ENCODE data around the gene GLYATL1B.
"Not testable (repeated sequence)": the region's sequence is repeated elsewhere in the genome, so short reads cannot be mapped to it uniquely, and the experiment has no call there.

GLYATL1B gene

DNA sequence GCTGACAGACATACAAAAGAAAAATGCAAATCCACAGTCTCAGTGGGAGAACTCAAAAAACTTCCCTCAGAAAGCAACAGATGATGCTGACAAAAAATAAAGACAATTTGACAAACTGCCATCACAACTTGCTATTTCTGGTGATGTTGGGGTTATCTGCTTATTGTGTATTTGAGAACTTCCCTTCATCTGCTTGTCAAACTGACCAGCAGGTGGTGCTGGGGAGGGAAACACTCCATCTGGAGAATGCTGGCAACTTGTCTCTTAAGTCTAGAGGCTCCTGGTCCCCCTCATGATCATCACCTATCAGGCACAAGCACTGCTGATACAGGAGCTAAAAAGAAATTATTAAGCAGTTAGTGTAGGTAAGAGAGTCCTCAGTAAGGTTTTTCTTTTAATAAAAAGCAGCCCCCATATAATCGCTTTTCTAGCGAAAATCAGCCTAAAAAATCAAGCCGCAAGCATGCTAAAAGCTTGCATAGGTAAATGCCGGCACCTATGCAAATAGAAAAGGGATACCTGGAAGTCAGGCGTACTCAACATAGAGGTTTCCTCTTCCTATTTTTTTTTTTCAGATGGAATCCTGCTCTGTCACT, 11.1 kb downstream of the GLYATL1B start:
- FAIRE-seq = no peak

DNA sequence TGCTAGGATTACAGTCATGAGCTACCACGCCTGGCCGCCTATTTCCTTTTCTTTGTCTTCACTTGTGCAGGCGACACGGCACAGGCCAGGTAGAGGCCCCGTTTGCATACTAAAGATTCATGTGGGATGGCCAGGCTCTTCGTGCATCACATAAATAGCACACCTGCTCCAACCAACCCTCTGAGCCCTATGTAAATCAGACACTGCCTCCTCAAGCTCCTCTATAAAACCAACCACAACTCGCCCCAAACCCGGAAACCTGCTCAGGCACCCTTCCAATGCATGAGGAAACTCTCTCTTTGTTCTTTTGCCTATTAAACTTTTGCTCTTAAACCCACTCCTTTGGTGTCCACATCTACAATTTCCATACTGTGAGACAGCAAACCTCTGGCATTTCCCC, 11.8 kb downstream of the GLYATL1B start:
- not testable (repeated sequence) for FAIRE-seq

DNA sequence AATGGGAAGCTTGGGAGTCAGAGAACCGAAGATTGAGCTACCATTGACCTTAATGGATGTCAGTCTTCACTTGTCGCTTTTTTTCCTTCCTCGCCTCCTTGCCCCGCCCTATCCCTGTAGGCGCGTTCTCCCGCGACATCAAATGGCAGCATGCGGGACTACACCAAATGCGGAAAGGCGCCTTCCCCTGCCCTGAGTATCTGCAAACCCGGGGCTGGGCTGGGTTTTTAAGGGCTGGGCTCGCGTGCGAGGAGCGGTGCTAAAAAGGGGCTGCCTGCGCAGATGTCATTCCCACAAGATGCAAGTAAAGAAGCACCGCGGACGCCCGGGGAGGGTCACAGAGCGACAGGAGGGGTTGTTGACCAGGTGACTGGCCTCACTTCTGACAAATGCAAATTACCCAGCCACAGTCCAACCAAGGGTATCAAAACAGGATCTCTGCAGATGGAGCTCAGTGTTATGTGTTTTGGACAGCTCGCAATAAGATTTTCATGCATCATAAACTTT, 16.2 kb downstream of the GLYATL1B start:
- no peak for FAIRE-seq

DNA sequence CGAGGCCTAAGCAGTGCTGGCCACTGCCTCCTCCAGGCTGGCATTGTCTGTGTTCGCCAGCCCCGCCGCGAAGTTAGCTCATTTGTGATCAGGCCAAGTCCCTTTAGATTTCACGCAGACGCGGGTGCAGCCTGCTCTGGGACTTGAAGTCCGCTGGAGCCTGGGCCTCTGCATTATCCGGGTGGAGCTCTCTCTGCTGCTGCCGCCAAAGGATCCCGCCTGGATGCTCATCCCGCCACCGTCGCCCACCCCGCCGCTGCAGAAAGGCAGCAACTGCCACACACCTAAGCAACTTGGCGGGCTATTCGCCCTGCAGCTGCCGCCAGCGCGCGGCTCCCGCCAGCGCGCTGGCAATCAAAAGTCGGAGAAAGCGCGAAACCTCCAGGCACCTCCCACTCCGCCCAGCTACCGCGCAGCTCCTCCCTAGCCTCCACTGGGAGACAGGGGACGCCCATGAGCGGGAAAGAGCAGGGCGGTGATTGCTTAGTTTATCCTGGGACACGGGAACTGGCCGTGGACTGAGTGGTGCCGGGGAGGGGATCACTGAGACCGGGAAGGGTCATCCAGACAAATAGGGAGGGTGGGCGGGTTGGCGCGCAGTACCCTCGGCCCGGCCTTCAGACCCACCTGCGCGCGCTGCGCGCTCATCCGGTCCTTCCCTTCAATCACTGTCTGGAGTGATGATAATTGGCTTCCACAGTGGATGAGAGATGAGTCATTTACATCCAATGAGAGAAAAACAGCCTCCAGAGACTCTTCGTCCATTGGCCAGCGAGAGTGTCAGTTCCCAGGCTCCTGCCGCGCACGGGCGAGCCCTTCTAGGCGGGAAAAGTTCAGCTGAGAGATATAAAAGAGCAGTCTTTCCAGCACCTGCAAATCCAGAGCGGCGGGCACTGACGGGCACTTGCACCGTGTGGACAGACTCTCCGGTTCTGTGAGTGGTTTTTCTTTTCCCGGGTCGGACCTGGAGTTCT, 20.5 kb downstream of the GLYATL1B start, which contains the start of gene FAM111B:
Gene FAM111B (plus strand): TSS at position 875 of the 974 bp plus-strand sequence. CDS start 2,389 bp downstream, outside the sequence.
- no peak for FAIRE-seq

DNA sequence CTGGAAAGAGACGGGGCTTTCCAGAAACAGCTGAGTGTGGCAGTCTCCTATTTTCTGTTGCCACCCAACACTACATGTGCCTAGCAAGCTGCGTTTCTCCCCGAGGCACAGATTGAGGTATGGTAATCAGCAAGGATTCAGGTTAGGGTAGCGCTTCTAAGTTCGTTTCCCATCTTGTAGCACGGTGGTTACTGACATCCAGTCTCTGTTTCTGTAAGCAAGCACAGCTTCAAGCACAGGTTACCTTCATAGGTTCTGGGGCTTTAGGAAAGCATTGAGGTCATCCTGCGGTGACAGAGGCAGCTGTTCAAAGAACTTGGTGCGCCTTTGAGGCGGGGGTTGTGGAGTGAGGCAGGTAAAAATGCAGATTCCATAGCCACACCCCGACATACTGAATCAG, 21.6 kb downstream of the GLYATL1B start:
- not testable (repeated sequence) for FAIRE-seq

DNA sequence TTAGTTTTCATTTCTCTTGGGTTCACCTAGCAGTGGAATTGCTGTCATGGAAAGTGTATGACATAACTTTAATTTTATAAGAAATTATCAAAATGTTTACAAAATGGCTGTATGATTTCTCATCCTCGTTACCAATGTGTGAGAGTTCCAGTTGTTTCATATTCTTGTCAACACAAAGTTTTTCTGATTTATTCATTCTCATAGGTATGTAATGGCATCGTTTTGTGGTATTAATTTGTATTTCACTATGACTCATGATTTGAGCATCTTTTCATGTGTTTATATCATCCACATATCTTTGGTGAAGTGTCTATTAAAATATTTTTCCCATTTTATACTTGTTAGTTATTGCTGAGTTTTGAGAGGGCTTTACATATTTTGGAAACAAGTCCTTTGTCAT, 26.4 kb downstream of the GLYATL1B start:
- FAIRE-seq = no peak

DNA sequence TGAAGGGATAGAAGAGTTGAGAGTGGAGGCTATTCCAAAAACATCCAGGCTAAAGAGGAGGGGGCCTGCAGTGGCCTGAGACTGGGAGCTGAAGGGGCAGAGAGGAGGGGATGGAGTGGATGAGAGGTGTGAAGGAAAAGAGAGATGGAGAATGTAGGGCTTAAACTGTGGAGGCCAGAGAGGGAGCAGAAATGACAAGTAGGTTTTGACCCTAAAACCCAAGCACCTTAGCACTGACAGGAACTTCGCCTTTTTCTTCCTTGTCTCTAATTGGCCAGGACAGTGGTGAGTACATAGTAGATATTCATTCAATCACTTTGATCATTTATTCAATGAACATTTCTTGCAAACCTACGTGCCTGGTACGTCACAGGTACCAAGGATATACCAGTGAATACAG, 28.2 kb downstream of the GLYATL1B start:
- no peak for FAIRE-seq

DNA sequence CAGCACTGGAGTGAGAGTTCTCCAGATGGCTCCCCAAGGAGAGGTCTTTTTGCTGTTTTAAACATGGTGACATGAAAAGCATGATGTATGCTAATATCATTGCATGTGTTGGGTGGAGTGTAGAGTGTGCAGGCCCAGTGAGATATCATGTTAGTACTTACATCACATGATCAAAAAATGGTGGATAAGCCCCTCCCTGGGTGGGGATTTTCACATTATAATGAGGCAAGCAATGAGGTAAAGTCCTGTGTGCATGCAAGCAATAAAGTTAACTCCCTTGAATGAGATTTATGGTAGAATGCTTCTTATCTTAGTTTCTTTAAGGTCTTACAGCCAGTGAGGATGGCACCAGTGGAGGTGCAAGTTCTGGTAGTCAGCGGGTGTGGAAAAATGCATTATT, 29.4 kb downstream of the GLYATL1B start:
- FAIRE-seq = no peak

DNA sequence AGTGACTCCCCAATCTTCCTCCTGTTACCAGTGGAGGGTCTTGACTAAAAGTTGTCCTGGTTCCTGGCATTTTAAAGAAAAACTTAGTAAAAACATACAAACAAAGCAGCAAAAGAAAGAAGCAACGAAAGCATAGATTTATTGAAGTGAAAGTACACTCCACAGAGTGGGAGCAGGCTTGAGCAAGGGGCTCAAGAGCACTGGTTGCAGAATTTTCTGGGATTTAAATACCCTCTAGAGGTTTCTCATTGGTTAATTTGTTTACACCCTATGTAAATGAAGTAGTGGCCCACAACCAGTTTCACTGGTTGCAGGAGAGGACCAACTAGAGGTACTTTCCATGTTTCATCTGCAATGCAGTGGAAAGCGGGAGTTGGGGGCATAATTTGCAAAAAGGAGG, 31.7 kb downstream of the GLYATL1B start:
- FAIRE-seq = no peak

DNA sequence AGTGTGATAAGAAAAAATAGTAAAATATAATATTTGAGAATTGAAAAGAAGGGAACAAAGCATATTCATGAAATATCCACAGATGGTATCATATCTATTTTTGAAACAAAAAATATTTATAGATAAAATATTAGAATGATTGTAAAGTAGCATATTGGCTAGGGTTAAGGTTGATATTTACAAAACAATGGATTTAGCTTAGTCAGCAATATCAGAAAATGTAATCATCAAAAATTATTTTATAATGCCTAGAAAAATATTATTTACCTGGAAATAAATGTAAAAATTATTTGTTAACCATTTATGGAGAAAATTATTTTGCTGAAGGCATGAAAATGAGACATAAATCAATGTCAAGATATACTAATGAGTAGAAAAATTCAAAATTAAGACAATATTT, 33.7 kb downstream of the GLYATL1B start:
- no peak for FAIRE-seq

DNA sequence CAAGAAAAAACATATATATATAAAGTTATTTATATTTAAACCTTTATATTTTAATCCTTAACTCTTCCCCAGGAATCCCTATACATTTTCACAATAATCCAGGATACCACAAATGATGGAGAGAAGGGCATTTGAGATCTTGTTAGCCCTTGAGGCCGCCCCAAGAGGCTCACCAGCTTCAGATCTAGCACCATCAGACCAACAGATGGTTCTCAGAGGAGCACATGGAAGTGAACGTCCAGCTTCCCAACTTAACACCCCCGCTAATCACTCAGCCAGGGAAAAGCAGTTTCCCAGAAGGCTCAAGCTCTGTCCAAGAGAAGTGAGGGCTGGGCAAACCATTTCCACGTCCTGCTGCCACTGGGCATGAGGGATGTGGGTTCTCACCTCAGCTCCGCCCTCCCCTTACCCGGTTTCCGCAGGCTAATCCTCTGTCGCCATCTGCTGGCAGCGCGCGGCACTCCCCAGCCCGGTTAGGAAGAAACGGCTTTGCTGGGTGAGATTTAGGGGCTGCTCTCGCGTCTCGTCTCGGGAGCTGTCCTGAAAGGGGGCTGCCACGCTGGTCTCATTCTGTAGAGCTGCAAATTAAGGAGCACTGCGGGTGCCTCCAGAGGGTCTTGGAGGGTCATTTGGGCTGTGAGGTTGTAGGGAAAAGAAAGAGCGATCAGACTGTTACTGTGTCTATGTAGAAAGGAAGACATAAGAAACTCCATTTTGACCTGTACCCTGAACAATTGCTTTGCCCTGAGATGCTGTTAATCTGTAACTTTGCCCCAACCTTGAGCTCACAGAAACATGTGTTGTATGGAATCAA, 49.7 kb downstream of the GLYATL1B start:
- no peak for FAIRE-seq

DNA sequence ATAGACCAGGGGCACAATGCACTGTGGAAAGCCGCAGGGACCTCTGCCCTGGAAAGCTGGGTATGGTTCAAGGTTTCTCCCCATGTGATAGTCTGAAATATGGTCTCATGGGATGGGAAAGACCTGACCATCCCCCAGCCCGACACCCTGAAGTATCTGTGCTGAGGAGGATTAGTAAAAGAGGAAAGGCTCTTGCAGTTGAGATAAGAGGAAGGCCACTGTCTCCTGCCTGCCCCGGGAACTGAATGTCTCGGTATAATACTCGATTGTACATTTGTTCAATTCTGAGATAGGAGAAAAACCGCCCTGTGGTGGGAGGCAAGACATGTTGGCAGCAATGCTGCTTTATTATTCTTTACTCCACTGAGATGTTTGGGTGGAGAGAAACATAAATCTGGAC, 50.4 kb downstream of the GLYATL1B start:
- not testable (repeated sequence) for FAIRE-seq

DNA sequence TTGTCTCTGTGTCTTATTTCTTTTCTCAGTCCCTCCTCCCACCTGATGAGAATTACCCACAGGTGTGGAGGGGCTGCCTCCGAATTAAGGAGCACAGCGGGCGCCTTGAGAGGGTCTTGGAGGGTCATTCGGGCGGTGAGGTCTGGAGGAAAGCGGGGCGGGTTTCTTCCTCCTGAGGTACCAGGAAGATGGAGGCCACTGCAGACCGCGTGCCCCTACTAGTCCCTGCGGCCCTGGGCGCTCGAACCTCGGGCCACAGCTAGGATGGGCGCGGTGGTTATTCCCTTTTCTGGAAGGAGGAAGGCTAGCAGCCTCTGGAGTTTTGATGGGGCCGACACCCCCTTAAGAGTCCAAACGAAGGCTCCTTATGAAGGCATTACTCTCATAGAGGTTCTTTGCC, 51.1 kb downstream of the GLYATL1B start:
- no peak for FAIRE-seq

DNA sequence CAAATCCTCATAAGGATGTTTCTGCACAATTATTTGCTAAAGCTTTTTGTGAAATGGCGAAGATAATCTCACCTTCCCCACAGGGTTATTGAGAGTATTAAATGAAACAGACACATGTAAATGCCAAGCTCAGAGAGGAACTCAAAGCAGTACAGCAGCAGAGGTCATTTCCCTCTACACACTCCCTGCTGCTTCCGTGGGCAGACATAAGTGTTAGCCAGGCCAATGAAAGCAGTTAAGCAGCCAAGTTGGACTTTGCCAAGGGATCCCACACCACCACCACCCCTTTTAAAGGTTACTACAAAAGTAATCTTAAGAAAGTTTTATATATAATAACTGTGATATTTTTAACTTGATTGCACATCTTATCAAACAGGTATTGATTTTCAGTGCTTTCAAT, 52.5 kb downstream of the GLYATL1B start:
- FAIRE-seq = no peak

DNA sequence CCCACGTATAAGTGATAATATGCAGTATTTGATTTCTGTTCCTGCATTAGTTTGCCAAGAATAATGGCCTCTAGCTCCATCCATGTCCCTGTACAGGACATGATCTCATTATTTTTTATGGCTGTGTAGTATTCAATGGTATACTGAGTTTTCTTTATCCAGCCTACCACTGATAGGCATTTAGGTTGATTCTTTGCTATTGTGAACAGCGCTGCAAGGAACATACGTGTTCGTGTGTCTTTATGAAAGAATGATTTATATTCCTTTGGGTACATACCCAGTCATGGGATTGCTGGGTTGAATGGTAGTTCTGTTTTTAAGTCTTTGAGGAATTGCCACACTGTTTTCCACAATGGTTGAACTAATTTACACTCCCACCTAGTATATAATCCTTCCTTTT, 55.1 kb downstream of the GLYATL1B start:
- FAIRE-seq = no peak

DNA sequence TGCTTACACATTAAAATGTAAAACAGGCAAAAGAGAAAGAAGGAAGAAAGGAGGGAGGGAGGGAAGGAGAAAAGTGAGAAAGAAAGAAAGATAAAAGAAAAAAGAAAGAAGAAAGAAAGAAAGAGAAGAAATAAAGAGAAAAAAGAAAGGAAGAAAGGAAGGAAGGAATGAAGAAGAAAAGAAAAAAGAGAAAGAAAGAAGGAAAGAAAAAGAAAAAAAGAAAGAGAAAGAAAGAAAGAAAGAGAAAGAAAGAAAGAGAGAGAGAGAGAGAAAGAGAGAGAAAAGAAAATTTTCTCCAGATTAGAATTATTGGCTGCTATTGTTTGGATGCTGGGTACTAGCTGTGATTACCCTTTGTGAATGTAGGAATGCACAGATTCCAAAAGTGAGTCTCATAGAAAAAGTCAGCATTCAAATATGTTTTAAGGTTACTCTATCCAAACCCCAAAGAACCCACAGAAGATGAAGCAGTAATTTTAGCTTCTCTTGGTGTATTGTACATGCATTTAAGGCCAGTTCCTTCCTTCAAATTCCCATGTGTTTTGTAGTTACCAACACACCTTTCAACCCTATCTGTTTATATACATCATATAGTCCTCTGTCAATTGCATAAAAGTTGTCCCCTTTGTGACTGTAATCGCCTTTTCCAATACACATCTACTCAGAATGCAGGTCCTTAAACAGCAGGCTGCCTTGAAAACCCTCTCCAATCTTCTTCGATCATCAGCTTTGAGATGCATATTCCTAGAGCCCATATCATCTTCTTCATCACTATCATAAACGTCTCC, 55.8 kb downstream of the GLYATL1B start:
- no peak for FAIRE-seq

DNA sequence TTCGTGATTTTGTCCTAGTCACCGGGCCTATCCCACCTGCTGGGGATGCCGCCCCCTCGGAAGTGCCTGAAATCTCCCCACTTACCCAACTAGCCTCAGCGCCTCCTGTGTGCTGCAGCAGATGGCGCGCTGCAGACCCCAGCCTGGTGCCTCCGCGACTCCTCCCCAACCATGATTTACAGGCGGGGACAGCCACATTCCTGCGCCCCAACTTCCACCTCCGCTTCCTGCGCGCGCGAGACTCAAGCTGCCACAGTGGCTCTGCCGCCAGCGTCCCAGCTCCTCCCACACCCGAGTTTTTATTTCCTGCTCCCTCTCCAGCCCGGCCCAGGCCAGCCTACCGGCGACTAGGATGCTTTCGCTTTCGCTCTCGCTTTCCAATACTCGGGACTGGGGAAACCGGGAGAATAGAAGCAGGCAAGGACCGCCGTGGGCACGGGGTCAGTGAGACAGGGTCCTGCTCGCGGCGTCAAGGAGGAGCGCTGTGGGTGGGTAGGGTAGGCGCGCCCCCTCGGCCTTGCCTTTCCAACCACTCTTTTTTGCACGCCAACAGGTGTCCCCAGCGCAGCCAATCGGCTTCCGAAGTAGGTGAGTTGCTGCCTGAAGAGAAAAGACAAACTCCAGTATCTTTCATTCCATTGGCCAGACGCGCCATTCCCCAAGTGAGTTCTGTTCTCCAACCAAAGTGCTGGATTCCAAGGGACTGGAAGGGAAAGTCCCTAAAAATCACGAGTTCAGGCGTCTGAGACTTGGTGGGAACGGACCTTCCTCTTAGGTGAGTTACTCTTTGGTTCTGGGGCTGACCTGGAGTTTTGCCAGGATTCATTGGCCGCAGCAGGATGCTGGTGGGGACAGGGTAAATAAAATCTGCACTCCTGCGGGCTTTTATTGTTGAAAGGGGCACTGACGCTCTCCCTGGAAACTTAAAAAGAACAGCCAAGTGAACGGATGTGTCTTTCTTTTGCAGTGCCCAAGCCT, 56.7 kb downstream of the GLYATL1B start, which contains the start of gene FAM111A:
Gene FAM111A (plus strand): TSS at position 327 of the 978 bp plus-strand sequence. CDS start 6,017 bp downstream, outside the sequence.
- FAIRE-seq = no peak

DNA sequence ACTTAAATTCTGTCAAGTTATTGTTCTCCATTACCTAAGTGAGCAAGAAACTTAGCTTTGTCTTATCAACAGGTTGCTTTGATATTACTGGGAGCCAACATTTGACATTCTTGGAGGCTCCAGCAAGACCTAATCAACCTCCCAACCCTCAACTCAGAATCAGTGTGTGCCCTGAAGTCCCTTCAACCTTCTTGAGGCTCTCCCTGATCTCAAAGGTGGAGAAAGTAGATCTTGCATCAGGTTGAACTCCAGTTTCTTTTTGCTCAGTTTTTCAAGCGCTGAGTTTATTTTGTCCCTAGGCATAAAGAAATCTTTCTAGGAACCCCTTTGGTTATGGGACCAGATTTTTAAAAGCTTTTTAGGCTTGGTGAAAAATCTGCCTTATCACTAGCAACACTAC, 58.0 kb downstream of the GLYATL1B start:
- no peak for FAIRE-seq

Measured in G401.6 (cell line).